Measurements from ENCODE around the gene FZD7. TPM values are rescaled to one million over a fixed set of nuclear protein-coding genes. Genes with fewer than 3 reads are reported as not detected.

FZD7 gene
- total and polyA plus RNA-seq, 12 donors, result 2.3 to 51.1 (median 28.4) TPM

GRCh38 chr2:202039278-202040078 is 5.8 kb downstream of the FZD7 start:
- Histone ChIP-seq H3K4me3 (peak overlapping the region in 6 of 10 donors; percentile 11 to 87 (median 80)), H3K4me1 (peaks cover 10 to 50% (median 37%) of the 10 kb centered on the region in 9 donors), H3K27me3 (peaks cover 0 to 69% (median 49%) of the 10 kb centered on the region in 7 donors), H3K9me3 (no peaks in the 10 kb centered on the region), H3K27ac (peak overlapping the region; percentile 27 to 86 (median 76)), H3K36me3 (no peaks in the 10 kb centered on the region)
- DNase-seq, result no peak
- no peak for ATAC-seq
- WGBS, 2 donors, result 27 to 29% methylated on average over 13 of the region's 13 CpGs
- intact Hi-C loops (cut with DNase I), result loop anchor here in 9 of 10 donors (5.0 to 10.0 kb wide), 11 partner anchors 85 to 255 kb away; partner anchors contain the start of gene ALS2 (in 1 of the 9)
- TF ChIP-seq, protein P1, sequence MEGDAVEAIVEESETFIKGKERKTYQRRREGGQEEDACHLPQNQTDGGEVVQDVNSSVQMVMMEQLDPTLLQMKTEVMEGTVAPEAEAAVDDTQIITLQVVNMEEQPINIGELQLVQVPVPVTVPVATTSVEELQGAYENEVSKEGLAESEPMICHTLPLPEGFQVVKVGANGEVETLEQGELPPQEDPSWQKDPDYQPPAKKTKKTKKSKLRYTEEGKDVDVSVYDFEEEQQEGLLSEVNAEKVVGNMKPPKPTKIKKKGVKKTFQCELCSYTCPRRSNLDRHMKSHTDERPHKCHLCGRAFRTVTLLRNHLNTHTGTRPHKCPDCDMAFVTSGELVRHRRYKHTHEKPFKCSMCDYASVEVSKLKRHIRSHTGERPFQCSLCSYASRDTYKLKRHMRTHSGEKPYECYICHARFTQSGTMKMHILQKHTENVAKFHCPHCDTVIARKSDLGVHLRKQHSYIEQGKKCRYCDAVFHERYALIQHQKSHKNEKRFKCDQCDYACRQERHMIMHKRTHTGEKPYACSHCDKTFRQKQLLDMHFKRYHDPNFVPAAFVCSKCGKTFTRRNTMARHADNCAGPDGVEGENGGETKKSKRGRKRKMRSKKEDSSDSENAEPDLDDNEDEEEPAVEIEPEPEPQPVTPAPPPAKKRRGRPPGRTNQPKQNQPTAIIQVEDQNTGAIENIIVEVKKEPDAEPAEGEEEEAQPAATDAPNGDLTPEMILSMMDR (IDR thresholded peaks at IDR 0.05), result no peak

GRCh38 chr2:202040079-202040844 is 6.6 kb downstream of the FZD7 start:
- H3K9me3 ChIP-seq, result no peaks in the 10 kb centered on the region
- TF ChIP-seq, protein P1 (IDR thresholded peaks at IDR 0.05), result no peak
- H3K36me3 ChIP-seq, result no peaks in the 10 kb centered on the region
- WGBS, 2 donors, result 47 to 62% methylated on average over 4 of the region's 4 CpGs
- H3K4me3 ChIP-seq, result peak overlapping the region in 5 of 10 donors; percentile 11 to 87 (median 79)
- DNase-seq, result no peak
- no peak for ATAC-seq
- H3K27me3 ChIP-seq, result peaks cover 0 to 64% (median 44%) of the 10 kb centered on the region in 7 donors
- intact Hi-C loops (cut with DNase I), result loop anchor here in 1 of 10 donors (10.0 kb wide), 1 partner anchor 135 kb away; no protein-coding TSS in a partner anchor
- H3K4me1 ChIP-seq, result peaks cover 4 to 42% (median 30%) of the 10 kb centered on the region in 9 donors
- H3K27ac ChIP-seq, result peak overlapping the region in 5 of 10 donors; percentile 8 to 86 (median 80)

DNA sequence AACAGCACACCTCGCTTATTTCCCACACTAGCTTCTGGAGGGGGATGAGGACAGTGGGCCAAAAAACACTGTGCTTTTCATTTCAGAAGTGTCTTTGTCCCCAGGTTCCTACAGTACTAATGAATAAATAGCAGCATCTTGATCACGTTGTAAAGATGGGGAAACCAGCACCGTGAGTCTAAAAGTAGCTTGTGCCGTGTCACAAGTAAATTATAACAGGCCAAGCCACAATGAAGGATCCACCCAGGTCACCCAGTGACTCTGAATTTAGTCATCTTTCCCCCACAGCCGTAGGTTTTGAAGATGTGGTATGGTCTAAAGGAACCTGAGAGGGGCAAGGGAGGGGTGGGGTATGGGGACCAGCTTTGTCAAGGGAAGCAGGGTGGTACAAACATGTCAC is 8.8 kb downstream of the FZD7 start:
- H3K27ac ChIP-seq, result no peak overlapping the region
- TF ChIP-seq, protein P1 (IDR thresholded peaks at IDR 0.05), result no peak
- intact Hi-C loops (cut with DNase I), result loop anchor here in 1 of 10 donors (10.0 kb wide), 1 partner anchor 132 kb away; no protein-coding TSS in a partner anchor
- 94% methylated on average over 5 of the region's 5 CpGs for WGBS, 2 donors
- no peaks in the 10 kb centered on the region for H3K9me3 ChIP-seq
- H3K36me3 ChIP-seq, result no peaks in the 10 kb centered on the region
- no peak overlapping the region for H3K4me3 ChIP-seq
- H3K27me3 ChIP-seq, result peaks cover 0 to 42% (median 28%) of the 10 kb centered on the region in 7 donors
- peaks cover 0 to 33% (median 19%) of the 10 kb centered on the region in 9 donors for H3K4me1 ChIP-seq
- ATAC-seq, result no peak
- DNase-seq, result no peak

- no peaks in the 10 kb centered on the region for H3K36me3 ChIP-seq
- TF ChIP-seq, protein P1 (IDR thresholded peaks at IDR 0.05), result no peak
- intact Hi-C loops (cut with DNase I), result loop anchor here in 1 of 10 donors (10.0 kb wide), 1 partner anchor 131 kb away; no protein-coding TSS in a partner anchor
- H3K27ac ChIP-seq, result no peak overlapping the region
- H3K27me3 ChIP-seq, result peaks cover 0 to 34% (median 19%) of the 10 kb centered on the region in 7 donors
- H3K4me1 ChIP-seq, result peaks cover 0 to 27% (median 14%) of the 10 kb centered on the region in 9 donors
- ATAC-seq, result no peak
- H3K4me3 ChIP-seq, result no peak overlapping the region
- DNase-seq, result no peak
- H3K9me3 ChIP-seq, result no peaks in the 10 kb centered on the region
- WGBS, 2 donors, result 82 to 84% methylated on average over 6 of the region's 6 CpGs
These were observed 9.8 kb downstream of the FZD7 start for GRCh38 chr2:202043475-202043874.
